ENCODE measurements around the gene MLPH.

MLPH gene

GRCh38 chr2:237497838-237498186, 10.8 kb downstream of the MLPH start:
- TF ChIP-seq REST (IDR thresholded peaks at IDR 0.05; ENCODE audit: low read depth): no peak
- no peak for TF ChIP-seq FOXM1 (IDR thresholded peaks at IDR 0.05; ENCODE audit: borderline replicate concordance, low read depth)
- no peak for TF ChIP-seq EGR1 (IDR thresholded peaks at IDR 0.05)
- TF ChIP-seq YY1 (IDR thresholded peaks at IDR 0.05; ENCODE audit: low read depth): no peak

DNA sequence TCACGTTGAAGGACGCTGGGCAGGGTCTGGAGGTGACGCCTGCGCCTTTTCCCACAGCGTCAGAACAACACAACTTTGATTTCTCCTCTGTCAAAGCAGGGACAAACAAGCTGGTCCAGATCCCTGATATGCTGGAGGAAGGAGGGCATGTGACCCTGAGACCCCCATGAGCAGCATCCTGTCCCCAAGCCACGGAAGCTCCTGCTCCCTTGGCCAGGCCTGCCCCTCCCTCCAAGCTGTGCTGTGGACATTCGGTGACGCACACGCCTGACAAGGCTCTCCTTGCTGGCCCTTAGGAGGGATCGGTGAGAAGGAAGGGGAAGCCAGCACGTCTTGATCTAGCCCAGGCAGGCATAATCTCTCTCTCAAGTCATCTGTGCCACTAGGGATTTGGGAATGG, 11.3 kb downstream of the MLPH start:
- TF ChIP-seq TCF12 (IDR thresholded peaks at IDR 0.05; ENCODE audit: low read depth): no peak
- TF ChIP-seq TAF1 (IDR thresholded peaks at IDR 0.05; ENCODE audit: low read depth): no peak
- no peak for TF ChIP-seq ZBTB7A (IDR thresholded peaks at IDR 0.05; ENCODE audit: low read depth)
- TF ChIP-seq FOXM1 (IDR thresholded peaks at IDR 0.05; ENCODE audit: borderline replicate concordance, low read depth): no peak
- no peak for TF ChIP-seq CEBPB (IDR thresholded peaks at IDR 0.05)
- TF ChIP-seq USF1 (IDR thresholded peaks at IDR 0.05): no peak
- no peak for TF ChIP-seq REST (IDR thresholded peaks at IDR 0.05; ENCODE audit: low read depth)
- no peak for TF ChIP-seq EP300 (IDR thresholded peaks at IDR 0.05; ENCODE audit: borderline replicate concordance)
- TF ChIP-seq NFIC (IDR thresholded peaks at IDR 0.05): no peak
- no peak for TF ChIP-seq YY1 (IDR thresholded peaks at IDR 0.05; ENCODE audit: low read depth)
- TF ChIP-seq TEAD4 (IDR thresholded peaks at IDR 0.05): no peak
- no peak for TF ChIP-seq CREB1 (IDR thresholded peaks at IDR 0.05; ENCODE audit: low read depth)
- no peak for TF ChIP-seq EGR1 (IDR thresholded peaks at IDR 0.05)
- TF ChIP-seq RAD21 (IDR thresholded peaks at IDR 0.05; ENCODE audit: low read depth): no peak
- no peak for TF ChIP-seq MAX (IDR thresholded peaks at IDR 0.05)

- TF ChIP-seq RAD21 (IDR thresholded peaks at IDR 0.05; ENCODE audit: low read depth): no peak
- TF ChIP-seq EP300 (IDR thresholded peaks at IDR 0.05; ENCODE audit: borderline replicate concordance): no peak
- TF ChIP-seq EGR1 (IDR thresholded peaks at IDR 0.05): no peak
- no peak for TF ChIP-seq CREB1 (IDR thresholded peaks at IDR 0.05; ENCODE audit: low read depth)
- no peak for TF ChIP-seq USF1 (IDR thresholded peaks at IDR 0.05)
- TF ChIP-seq FOXM1 (IDR thresholded peaks at IDR 0.05; ENCODE audit: borderline replicate concordance, low read depth): no peak
- TF ChIP-seq YY1 (IDR thresholded peaks at IDR 0.05; ENCODE audit: low read depth): no peak
- no peak for TF ChIP-seq CEBPB (IDR thresholded peaks at IDR 0.05)
- no peak for TF ChIP-seq TEAD4 (IDR thresholded peaks at IDR 0.05)
- no peak for TF ChIP-seq ZBTB7A (IDR thresholded peaks at IDR 0.05; ENCODE audit: low read depth)
- no peak for TF ChIP-seq MAX (IDR thresholded peaks at IDR 0.05)
These were observed 13.8 kb downstream of the MLPH start for GRCh38 chr2:237500681-237501424.

- TF ChIP-seq CEBPB (IDR thresholded peaks at IDR 0.05) (no peak), ZBTB7A (IDR thresholded peaks at IDR 0.05; ENCODE audit: low read depth) (no peak), MAX (IDR thresholded peaks at IDR 0.05) (no peak), USF1 (IDR thresholded peaks at IDR 0.05) (no peak), CREB1 (IDR thresholded peaks at IDR 0.05; ENCODE audit: low read depth) (no peak), TCF12 (IDR thresholded peaks at IDR 0.05; ENCODE audit: low read depth) (no peak), REST (IDR thresholded peaks at IDR 0.05; ENCODE audit: low read depth) (no peak), YY1 (IDR thresholded peaks at IDR 0.05; ENCODE audit: low read depth) (no peak), NFIC (IDR thresholded peaks at IDR 0.05) (no peak), RAD21 (IDR thresholded peaks at IDR 0.05; ENCODE audit: low read depth) (no peak), EP300 (IDR thresholded peaks at IDR 0.05; ENCODE audit: borderline replicate concordance) (no peak), EGR1 (IDR thresholded peaks at IDR 0.05) (no peak), FOXM1 (IDR thresholded peaks at IDR 0.05; ENCODE audit: borderline replicate concordance, low read depth) (no peak), TAF1 (IDR thresholded peaks at IDR 0.05; ENCODE audit: low read depth) (no peak), TEAD4 (IDR thresholded peaks at IDR 0.05) (no peak)
These were observed 15.0 kb downstream of the MLPH start for GRCh38 chr2:237501892-237502513.
